Measurements from ENCODE around the gene ADAMTS17.

Gene ADAMTS17

GRCh38 chr15:100256970-100257650 lies 84.7 kb downstream of the ADAMTS17 start:
- peak; percentile 24 for DNase-seq (ENCODE audit: low spot score)

GRCh38 chr15:100256101-100256969 lies 85.4 kb downstream of the ADAMTS17 start:
- no peak for TF ChIP-seq CTCF (IDR thresholded peaks at IDR 0.05)
- peak; percentile 56 for DNase-seq (ENCODE audit: low spot score)
- H3K27ac ChIP-seq: no peak overlapping the region
- no peak overlapping the region for H3K4me3 ChIP-seq

More at GRCh38 chr15:100256970-100257650, 84.7 kb downstream of the ADAMTS17 start:
- H3K27ac ChIP-seq: no peak overlapping the region
- TF ChIP-seq CTCF (IDR thresholded peaks at IDR 0.05): no peak
- no peak overlapping the region for H3K4me3 ChIP-seq

GRCh38 chr15:100255644-100256043 lies 86.1 kb downstream of the ADAMTS17 start:
- Histone ChIP-seq H3K4me3 (no peak overlapping the region), H3K27ac (no peak overlapping the region)
- DNase-seq (ENCODE audit: low spot score): peak; percentile 36
- TF ChIP-seq CTCF (IDR thresholded peaks at IDR 0.05): no peak

GRCh38 chr15:100254691-100255090 lies 87.1 kb downstream of the ADAMTS17 start:
- Histone ChIP-seq H3K27ac (no peak overlapping the region), H3K4me3 (no peak overlapping the region)
- DNase-seq (ENCODE audit: low spot score): peak; percentile 31
- TF ChIP-seq CTCF (IDR thresholded peaks at IDR 0.05): no peak

GRCh38 chr15:100254285-100254684 lies 87.5 kb downstream of the ADAMTS17 start:
- Histone ChIP-seq H3K4me3 (no peak overlapping the region), H3K27ac (no peak overlapping the region)
- no peak for DNase-seq (ENCODE audit: low spot score)
- TF ChIP-seq CTCF (IDR thresholded peaks at IDR 0.05): no peak

- H3K4me3 ChIP-seq: no peak overlapping the region
- DNase-seq (ENCODE audit: low spot score): peak; percentile 64
- TF ChIP-seq CTCF (IDR thresholded peaks at IDR 0.05): no peak
- no peak overlapping the region for H3K27ac ChIP-seq
Observed at GRCh38 chr15:100253640-100254039, 88.1 kb downstream of the ADAMTS17 start.
